Stimulated activated CD8-positive, alpha-beta memory T cell treated with anti-CD3 and anti-CD28 coated beads, Interleukin-7, amount 100 ng/mL, for 1 hour (primary cell): ENCODE data around the gene ZNF280A.
"Not testable (repeated sequence)": the region's sequence is repeated elsewhere in the genome, so short reads cannot be mapped to it uniquely, and the experiment has no call there.

Experiments used
- DNase-seq, 2 donors: peaks; one replicate each; pipeline ENCODE4 v3.0.0-alpha.2; 2020; ENCODE audit warnings: low read depth in 2 of 2

Gene ZNF280A

GRCh38 chr22:22545084-22545483 is 25.0 kb upstream of the ZNF280A start:
- no peak for DNase-seq

- no peak for DNase-seq
Observed at GRCh38 chr22:22538226-22538989, 18.3 kb upstream of the ZNF280A start.

GRCh38 chr22:22536916-22537315 is 16.8 kb upstream of the ZNF280A start:
- no peak for DNase-seq

- no peak for DNase-seq
Observed at GRCh38 chr22:22536515-22536914, 16.4 kb upstream of the ZNF280A start.

GRCh38 chr22:22535662-22536061 is 15.6 kb upstream of the ZNF280A start:
- DNase-seq = no peak

- DNase-seq = no peak
Observed at GRCh38 chr22:22534604-22535415, 14.7 kb upstream of the ZNF280A start.

- no peak for DNase-seq
Observed at GRCh38 chr22:22533863-22534262, 13.8 kb upstream of the ZNF280A start.

- no peak for DNase-seq
Observed at GRCh38 chr22:22533417-22533816, 13.3 kb upstream of the ZNF280A start.

GRCh38 chr22:22532547-22533071 is 12.5 kb upstream of the ZNF280A start:
- DNase-seq = not testable (repeated sequence)

GRCh38 chr22:22531770-22532546 is 11.9 kb upstream of the ZNF280A start:
- no peak for DNase-seq

- DNase-seq = no peak
Observed at GRCh38 chr22:22528780-22529179, 8.7 kb upstream of the ZNF280A start.

- no peak for DNase-seq
Observed at GRCh38 chr22:22527312-22527711, 7.2 kb upstream of the ZNF280A start.

- no peak for DNase-seq
Observed at GRCh38 chr22:22526125-22526912, 6.2 kb upstream of the ZNF280A start.

- no peak for DNase-seq
Observed at GRCh38 chr22:22523494-22523893, 3.4 kb upstream of the ZNF280A start.

GRCh38 chr22:22521631-22522030 is 1.6 kb upstream of the ZNF280A start:
- no peak for DNase-seq

- no peak for DNase-seq
Observed at GRCh38 chr22:22520667-22521602, 865 bp upstream of the ZNF280A start.

- no peak for DNase-seq
Observed at GRCh38 chr22:22519591-22519990, 479 bp downstream of the ZNF280A start.

- DNase-seq = no peak
Observed at GRCh38 chr22:22516992-22517391, 3.1 kb downstream of the ZNF280A start.

GRCh38 chr22:22515890-22516289 is 4.2 kb downstream of the ZNF280A start:
- DNase-seq = no peak

- DNase-seq = not testable (repeated sequence)
Observed at GRCh38 chr22:22514431-22514830, 5.6 kb downstream of the ZNF280A start.
